GM23338 (cell line): ENCODE measurements around the gene IL17C.

Experiments
- CREB1 ChIP-seq: fragments of 250-450 bp; sonication (Bioruptor Pico); IDR thresholded peaks from 2 replicates; pipeline ENCODE4 v1.5.0; 2020; ENCODE audit warnings: low read depth, mild to moderate bottlenecking, moderate library complexity
- CTCF ChIP-seq, 2 experiments: fragments of 200-600 bp in 1 of 2; sonication (generic) in 1 of 2; conservative IDR thresholded peaks; 2 replicates each; pipeline versions ENCODE4 v1.5.1 to v1.6.1; 2016 to 2017; ENCODE audit warnings: antibody characterized with exemption in 2 of 2, low read depth in 2 of 2, mild to moderate bottlenecking in 2 of 2, moderate library complexity in 1 of 2
- ETS1 ChIP-seq: IDR thresholded peaks from 2 replicates; pipeline ENCODE4 v1.6.1; 2016; ENCODE audit warnings: antibody characterized with exemption
- EZH2 ChIP-seq: fragments of 200-600 bp; sonication (generic); IDR thresholded peaks from one replicate; pipeline ENCODE4 v1.8.0; 2017; ENCODE audit warnings: antibody characterized with exemption, mild to moderate bottlenecking, low read depth; ENCODE audit not compliant: unreplicated experiment
- EZH2phosphoT487 ChIP-seq: fragments of 200-600 bp; sonication (generic); IDR thresholded peaks from one replicate; pipeline ENCODE4 v1.8.1; 2018; ENCODE audit warnings: antibody characterized with exemption; ENCODE audit not compliant: unreplicated experiment
- JUNB ChIP-seq: IDR thresholded peaks from one replicate; pipeline ENCODE4 v1.6.1; 2016; ENCODE audit warnings: antibody characterized with exemption; ENCODE audit not compliant: unreplicated experiment
- NANOG ChIP-seq: IDR thresholded peaks from 2 replicates; pipeline ENCODE4 v1.6.1; 2016; ENCODE audit warnings: antibody characterized with exemption, borderline replicate concordance
- POLR2AphosphoS5 ChIP-seq: IDR thresholded peaks from 2 replicates; pipeline ENCODE4 v1.6.1; 2016; ENCODE audit warnings: antibody characterized with exemption, low read depth
- REST ChIP-seq: IDR thresholded peaks from one replicate; pipeline ENCODE4 v1.6.1; 2018; ENCODE audit warnings: antibody characterized with exemption; ENCODE audit not compliant: unreplicated experiment
- STAT1 ChIP-seq: IDR thresholded peaks from one replicate; pipeline ENCODE4 v1.6.1; 2016; ENCODE audit warnings: antibody characterized with exemption; ENCODE audit not compliant: unreplicated experiment
- ZNF114 ChIP-seq: fragments of 250-450 bp; sonication (Bioruptor Pico); IDR thresholded peaks from 2 replicates; pipeline ENCODE4 v1.5.0; 2020; ENCODE audit warnings: mild to moderate bottlenecking, moderate library complexity

DNA sequence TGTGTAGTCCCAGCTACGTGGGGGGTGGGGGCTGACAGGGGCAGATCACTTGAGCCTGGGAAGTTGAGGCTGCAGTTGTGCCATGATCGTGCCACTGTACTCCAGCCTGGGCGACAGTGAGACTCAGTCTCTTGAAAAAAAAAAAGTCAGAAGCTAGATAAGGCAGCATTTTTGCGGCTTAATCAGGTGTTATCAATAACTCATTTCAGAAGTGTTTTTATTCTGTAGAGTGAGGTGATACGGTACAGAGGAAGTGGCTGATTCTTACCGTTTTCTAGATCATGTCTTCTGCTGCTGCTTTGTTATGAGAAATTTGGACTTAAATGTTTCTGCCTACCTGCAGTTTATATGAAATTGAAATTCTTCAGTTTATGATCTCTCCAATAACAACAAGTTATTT is 49.6 kb upstream of the IL17C start:
- no peak for TF ChIP-seq EZH2phosphoT487
- no peak for TF ChIP-seq CTCF (conservative IDR thresholded peaks at IDR 0.05; ENCODE audit: low read depth in 2 of 2)
- no peak for TF ChIP-seq REST
- TF ChIP-seq POLR2AphosphoS5 = no peak
- no peak for TF ChIP-seq CREB1
- no peak for TF ChIP-seq STAT1
- TF ChIP-seq ZNF114 (CRISPR knock-in tag) = no peak
- TF ChIP-seq EZH2 = no peak
- TF ChIP-seq JUNB = no peak
- no peak for TF ChIP-seq NANOG
- TF ChIP-seq ETS1 = no peak
